Sigmoid colon (tissue), 7 donors: ENCODE results near the gene C19orf33. TPM values are rescaled to one million over a fixed set of nuclear protein-coding genes. Genes with fewer than 3 reads are reported as not detected.

ENCODE experiments used
- DNase-seq: peaks from one replicate; pipeline ENCODE4 v3.0.0-alpha.2; 2019
- H3K27ac ChIP-seq, 4 donors: fragments of 200-600 bp; sonication (generic); one replicate each; pipeline ENCODE4 v1.5.1; 2016 to 2019; ENCODE audit warnings: mild to moderate bottlenecking in 1 of 4
- H3K27me3 ChIP-seq, 3 donors: fragments of 200-600 bp; sonication (generic); one replicate each; pipeline ENCODE4 v1.5.1; 2019; ENCODE audit warnings: mild to moderate bottlenecking in 1 of 3
- H3K36me3 ChIP-seq, 4 donors: fragments of 200-600 bp; sonication (generic); one replicate each; pipeline ENCODE4 v1.5.1; 2016 to 2019
- H3K4me1 ChIP-seq, 4 donors: fragments of 200-600 bp; sonication (generic); one replicate each; pipeline ENCODE4 v1.5.1; 2017 to 2019
- H3K4me3 ChIP-seq, 4 donors: fragments of 200-600 bp; sonication (generic); one replicate each; pipeline ENCODE4 v1.5.1; 2017 to 2019; ENCODE audit warnings: mild to moderate bottlenecking in 2 of 4, moderate library complexity in 1 of 4
- H3K9me3 ChIP-seq, 4 donors: fragments of 200-600 bp in 3 of 4; sonication (generic) in 3 of 4; one replicate each; pipeline versions ENCODE4 v1.5.1 to v1.6.1; 2013 to 2019
- CTCF ChIP-seq, 4 experiments: fragments of 450-650 bp in 3 of 4; fragments of 200-600 bp in 1 of 4; IDR thresholded peaks; one replicate each; pipeline ENCODE4 v1.5.1; 2016 to 2019; ENCODE audit warnings: antibody characterized with exemption in 4 of 4, mild to moderate bottlenecking in 3 of 4, moderate library complexity in 2 of 4
- EP300 ChIP-seq, 4 donors: sonication (generic); formaldehyde crosslinking; IDR thresholded peaks; one replicate each; pipeline ENCODE4 v1.6.1; 2017; ENCODE audit warnings: antibody characterized with exemption in 4 of 4
- POLR2A ChIP-seq, 2 donors: fragments of 450-650 bp; IDR thresholded peaks; one replicate each; pipeline ENCODE4 v1.6.1; 2016; ENCODE audit warnings: antibody characterized with exemption in 2 of 2, mild to moderate bottlenecking in 2 of 2, moderate library complexity in 2 of 2
- POLR2AphosphoS5 ChIP-seq, 4 donors: sonication (generic); formaldehyde crosslinking; IDR thresholded peaks; one replicate each; pipeline ENCODE4 v1.6.1; 2017; ENCODE audit warnings: antibody characterized with exemption in 4 of 4
- WGBS, 2 donors: extraction: QIAGEN DNeasy Blood & Tissue Kit; methylation state at CpG; one replicate each; pipeline ENCODE4 v1.1.7; 2013; 5-methylcytosine and 5-hydroxymethylcytosine counted together
- intact Hi-C: fragments of 100-400 bp; cut with DNase I; formaldehyde crosslinking; loops from one replicate; pipeline ENCODE4 v1.15.1; 2023
- polyA plus RNA-seq, 3 donors: library from polyadenylated mRNA; stranded (reverse); fragments of 200-250 nt; gene quantifications; one replicate each; pipeline ENCODE4 v1.2.3, GENCODE V29; 2013
- total RNA-seq, 4 donors: library from RNA; depleted of rRNA; stranded (reverse); fragments of >200 nt; gene quantifications; one replicate each; pipeline ENCODE4 v1.1.0, GENCODE V29; 2016
- donor health status: healthy with polysubstance abuse.
- donor health status: Bipolar disorder and iron deficiency.
- donor health status: healthy.

The C19orf33 gene
- total and polyA plus RNA-seq, 7 donors, result 5.8 to 2,364 (median 704) TPM; not detected in 2

DNA sequence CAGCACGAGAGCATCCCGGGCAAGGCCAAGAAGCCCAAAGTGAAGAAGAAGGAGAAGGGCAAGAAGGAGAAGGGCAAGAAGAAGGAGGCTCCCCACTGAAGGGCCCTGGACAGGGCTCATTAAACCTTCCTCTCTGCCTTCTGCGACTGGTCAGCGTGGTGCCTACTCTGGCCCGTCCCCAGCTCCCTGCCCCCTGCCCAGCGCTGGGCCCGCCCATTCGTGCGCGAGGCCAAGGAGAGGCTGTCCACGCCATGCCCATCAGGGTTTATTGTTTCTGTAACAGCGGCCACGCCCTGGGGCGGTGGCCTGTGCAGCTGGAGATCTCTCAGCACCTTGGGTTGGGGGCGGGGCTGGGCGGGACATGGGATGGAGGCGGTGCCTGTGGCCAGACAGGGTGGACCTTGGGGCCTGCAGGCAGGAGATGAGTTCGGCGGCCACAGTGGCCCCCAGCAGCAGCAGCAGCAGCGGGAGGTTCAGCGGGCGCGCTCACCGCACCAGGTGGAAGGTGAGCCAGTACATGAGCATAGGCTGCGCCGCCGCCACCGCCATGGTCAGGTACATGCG, 897 bp downstream of the C19orf33 start:
- no peak for DNase-seq
- peak overlapping the region in 2 of 4 donors; percentile 56 to 67 for H3K27ac ChIP-seq
- peaks cover 0 to 46% (median 24%) of the 10 kb centered on the region in 4 donors for H3K36me3 ChIP-seq
- no peaks in the 10 kb centered on the region for H3K9me3 ChIP-seq
- H3K27me3 ChIP-seq, result no peaks in the 10 kb centered on the region
- H3K4me3 ChIP-seq, result no peak overlapping the region
- H3K4me1 ChIP-seq, result peaks cover 0 to 8% (median 5%) of the 10 kb centered on the region in 4 donors
- intact Hi-C loops, result no loop called here
- no peak for TF ChIP-seq CTCF (IDR thresholded peaks at IDR 0.05)
- peak in 1 of 4 donors; percentile 31 for TF ChIP-seq POLR2AphosphoS5 (IDR thresholded peaks at IDR 0.05)
- peak in 1 of 2 donors; percentile 48 for TF ChIP-seq POLR2A (IDR thresholded peaks at IDR 0.05)
- TF ChIP-seq EP300 (IDR thresholded peaks at IDR 0.05), result no peak
- WGBS, 2 donors, result 14 to 68% methylated on average over 29 of the region's 29 CpGs

DNA sequence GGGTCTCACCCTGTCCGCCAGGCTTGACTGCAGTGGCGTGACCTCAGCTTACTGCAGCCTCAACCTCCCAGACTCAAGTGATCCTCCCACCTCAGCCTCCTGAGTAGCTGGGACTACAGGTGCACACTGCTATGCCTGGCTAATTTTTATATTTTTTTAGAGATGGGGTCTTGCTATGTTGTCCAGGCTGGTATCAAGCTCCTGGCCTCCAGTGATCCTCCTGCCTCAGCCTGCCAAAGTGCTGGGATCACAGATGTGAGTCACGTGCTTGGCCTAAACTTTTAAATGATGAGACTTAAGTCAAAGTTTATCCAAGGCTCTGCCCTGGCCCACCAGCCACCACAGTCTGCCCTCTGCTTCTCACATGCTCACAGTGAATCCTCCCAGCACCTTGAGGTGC, 2.2 kb downstream of the C19orf33 start:
- 91% methylated on average over 3 of the region's 3 CpGs for WGBS, 2 donors
- H3K27ac ChIP-seq, result no peak overlapping the region
- H3K9me3 ChIP-seq, result no peaks in the 10 kb centered on the region
- no peak overlapping the region for H3K4me3 ChIP-seq
- DNase-seq, result no peak
- no peaks in the 10 kb centered on the region for H3K27me3 ChIP-seq
- H3K4me1 ChIP-seq, result no peaks in the 10 kb centered on the region
- TF ChIP-seq POLR2AphosphoS5 (IDR thresholded peaks at IDR 0.05) (no peak), POLR2A (IDR thresholded peaks at IDR 0.05) (no peak), CTCF (IDR thresholded peaks at IDR 0.05) (no peak), EP300 (IDR thresholded peaks at IDR 0.05) (no peak)
- peaks cover 0 to 46% (median 24%) of the 10 kb centered on the region in 4 donors for H3K36me3 ChIP-seq
- intact Hi-C loops, result no loop called here

- DNase-seq, result no peak
- no peaks in the 10 kb centered on the region for H3K9me3 ChIP-seq
- TF ChIP-seq POLR2A (IDR thresholded peaks at IDR 0.05) (no peak), EP300 (IDR thresholded peaks at IDR 0.05) (no peak), CTCF (IDR thresholded peaks at IDR 0.05) (no peak), POLR2AphosphoS5 (IDR thresholded peaks at IDR 0.05) (no peak)
- H3K27ac ChIP-seq, result no peak overlapping the region
- peaks cover 0 to 46% (median 24%) of the 10 kb centered on the region in 4 donors for H3K36me3 ChIP-seq
- no peaks in the 10 kb centered on the region for H3K27me3 ChIP-seq
- H3K4me1 ChIP-seq, result no peaks in the 10 kb centered on the region
- no peak overlapping the region for H3K4me3 ChIP-seq
- intact Hi-C loops, result no loop called here
- WGBS, 2 donors, result 95 to 96% methylated on average over 4 of the region's 4 CpGs
Observed at GRCh38 chr19:38307076-38307475, 3.0 kb downstream of the C19orf33 start.

DNA sequence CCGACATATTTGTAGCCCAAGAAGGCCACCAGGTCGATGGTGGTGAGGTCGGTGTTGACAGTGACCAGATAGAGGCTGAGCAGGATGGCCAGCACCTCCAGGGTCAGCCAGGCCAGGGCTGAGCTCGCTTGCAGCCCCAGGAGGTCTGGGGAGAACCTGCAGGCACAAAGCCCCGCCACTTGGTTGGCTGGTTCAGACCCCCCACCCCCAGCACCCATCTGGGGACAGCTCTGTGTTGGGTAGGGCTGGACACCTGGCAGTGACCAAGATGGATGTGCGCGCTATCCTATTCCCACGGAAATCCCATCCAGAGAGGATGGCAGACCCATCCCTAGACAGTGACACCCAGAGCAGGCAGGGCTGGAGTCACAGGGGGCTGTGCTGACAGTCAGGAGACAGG, 3.5 kb downstream of the C19orf33 start:
- DNase-seq, result no peak
- H3K27me3 ChIP-seq, result no peaks in the 10 kb centered on the region
- TF ChIP-seq POLR2AphosphoS5 (IDR thresholded peaks at IDR 0.05), result no peak
- TF ChIP-seq EP300 (IDR thresholded peaks at IDR 0.05), result no peak
- TF ChIP-seq POLR2A (IDR thresholded peaks at IDR 0.05), result no peak
- no peak for TF ChIP-seq CTCF (IDR thresholded peaks at IDR 0.05)
- H3K27ac ChIP-seq, result no peak overlapping the region
- H3K36me3 ChIP-seq, result peaks cover 0 to 46% (median 24%) of the 10 kb centered on the region in 4 donors
- intact Hi-C loops, result no loop called here
- 91 to 93% methylated on average over 8 of the region's 8 CpGs for WGBS, 2 donors
- H3K4me1 ChIP-seq, result no peaks in the 10 kb centered on the region
- no peaks in the 10 kb centered on the region for H3K9me3 ChIP-seq
- no peak overlapping the region for H3K4me3 ChIP-seq
